ENCODE results near the gene CDK10.

CDK10 gene

GRCh38 chr16:89653656-89654295 lies 32.7 kb upstream of the CDK10 start:
- Histone ChIP-seq H3K4me3 (replicated peaks; ENCODE audit: insufficient read depth, low read length) (no peak overlapping the region), H3K27me3 (ENCODE audit: insufficient read depth, poor library complexity, severe bottlenecking) (no peaks in the 10 kb centered on the region), H3K27ac (replicated peaks) (no peak overlapping the region)
- TF ChIP-seq GABPA (IDR thresholded peaks at IDR 0.05; ENCODE audit: low read depth) (no peak), POLR2AphosphoS5 (IDR thresholded peaks at IDR 0.05; ENCODE audit: low read depth) (no peak), SPI1 (IDR thresholded peaks at IDR 0.05; ENCODE audit: borderline replicate concordance, low read depth) (no peak)
- DNase-seq (ENCODE audit: low read depth in 1 of 2, low spot score in 1 of 2): no peak

GRCh38 chr16:89655062-89655643 lies 31.3 kb upstream of the CDK10 start:
- no peak for DNase-seq (ENCODE audit: low read depth in 1 of 2, low spot score in 1 of 2)
- no peaks in the 10 kb centered on the region for H3K27me3 ChIP-seq (ENCODE audit: insufficient read depth, poor library complexity, severe bottlenecking)
- TF ChIP-seq SPI1 (IDR thresholded peaks at IDR 0.05; ENCODE audit: borderline replicate concordance, low read depth) (no peak), CTCF (IDR thresholded peaks at IDR 0.05; ENCODE audit: insufficient read depth, low read length) (no peak), POLR2AphosphoS5 (IDR thresholded peaks at IDR 0.05; ENCODE audit: low read depth) (no peak), REST (IDR thresholded peaks at IDR 0.05; ENCODE audit: insufficient replicate concordance, low read depth) (no peak), GABPA (IDR thresholded peaks at IDR 0.05; ENCODE audit: low read depth) (no peak)
- H3K4me3 ChIP-seq (replicated peaks; ENCODE audit: insufficient read depth, low read length): no peak overlapping the region
- no peak overlapping the region for H3K27ac ChIP-seq (replicated peaks)

GRCh38 chr16:89656435-89657121 lies 29.9 kb upstream of the CDK10 start:
- no peaks in the 10 kb centered on the region for H3K27me3 ChIP-seq (ENCODE audit: insufficient read depth, poor library complexity, severe bottlenecking)
- no peak for DNase-seq (ENCODE audit: low read depth in 1 of 2, low spot score in 1 of 2)
- H3K27ac ChIP-seq (replicated peaks): no peak overlapping the region
- peak overlapping the region; percentile 74 for H3K4me3 ChIP-seq (replicated peaks; ENCODE audit: insufficient read depth, low read length)
- TF ChIP-seq REST (IDR thresholded peaks at IDR 0.05; ENCODE audit: insufficient replicate concordance, low read depth) (no peak), CTCF (IDR thresholded peaks at IDR 0.05; ENCODE audit: insufficient read depth, low read length) (no peak), POLR2AphosphoS5 (IDR thresholded peaks at IDR 0.05; ENCODE audit: low read depth) (no peak), SPI1 (IDR thresholded peaks at IDR 0.05; ENCODE audit: borderline replicate concordance, low read depth) (no peak), GABPA (IDR thresholded peaks at IDR 0.05; ENCODE audit: low read depth) (no peak)
